Testis (tissue), 2 donors: Measurements from ENCODE around the gene SMO.

Source experiments
- CTCF ChIP-seq, 3 experiments: fragments of 450-650 bp in 2 of 3; fragments of 200-600 bp in 1 of 3; sonication (generic) in 1 of 3; IDR thresholded peaks; one replicate each; pipeline ENCODE4 v1.5.1; 2016 to 2019; ENCODE audit warnings: antibody characterized with exemption in 3 of 3, mild to moderate bottlenecking in 2 of 3, moderate library complexity in 1 of 3
- POLR2A ChIP-seq: fragments of 450-650 bp; IDR thresholded peaks from one replicate; pipeline ENCODE4 v1.6.1; 2017; ENCODE audit warnings: antibody characterized with exemption, mild to moderate bottlenecking, moderate library complexity

GRCh38 chr7:129255800-129256199 lies 67.4 kb downstream of the SMO start:
- no peak for TF ChIP-seq CTCF (IDR thresholded peaks at IDR 0.05)
- TF ChIP-seq POLR2A: no peak
